Naive thymus-derived CD8-positive, alpha-beta T cell (primary cell): ENCODE measurements around the gene SLC25A26. TPM values are rescaled to one million over a fixed set of nuclear protein-coding genes. Genes with fewer than 3 reads are reported as not detected.
"Not testable (repeated sequence)": the region's sequence is repeated elsewhere in the genome, so short reads cannot be mapped to it uniquely, and the experiment has no call there.

Experiments used
- ATAC-seq, 2 donors: fragments of 150-1000 bp; cut with Tn5 transposase in 1 of 2; sonication (Bioruptor Pico), chemical (Tn5 transposase) in 1 of 2; 1 replicate in 1 of 2; 2 replicates in 1 of 2; pipeline ENCODE4 v1.10.0; 2021; ENCODE audit warnings: mild to moderate bottlenecking in 2 of 2, moderate library complexity in 2 of 2
- POLR2A ChIA-PET: fragments of 350-600 bp; sonication (Branson Sonifier 250); formaldehyde crosslinking; loops from one replicate; lab custom pipeline; 2021; ENCODE audit warnings: antibody characterized with exemption; lab: Charles Lee
- DNase-seq, 10 donors: peaks; one replicate each; pipeline versions ENCODE4 v3.0.0 to v3.0.0-alpha.2; 2020 to 2022
- H3K27ac Mint-ChIP-seq, 10 donors: one replicate each; pipeline ENCODE4 v1.8.0; 2020 to 2022; ENCODE audit warnings: mild to moderate bottlenecking in 10 of 10, mixed read lengths in 10 of 10, moderate library complexity in 4 of 10, inconsistent platforms in 1 of 10
- H3K27me3 Mint-ChIP-seq, 5 donors: one replicate each; pipeline ENCODE4 v1.8.0; 2021 to 2022; ENCODE audit warnings: mixed read lengths in 5 of 5
- H3K36me3 Mint-ChIP-seq, 3 donors: one replicate each; pipeline ENCODE4 v1.8.0; 2020 to 2022; ENCODE audit warnings: mixed read lengths in 3 of 3, mild to moderate bottlenecking in 2 of 3, inconsistent platforms in 1 of 3
- H3K4me1 Mint-ChIP-seq, 4 donors: one replicate each; pipeline ENCODE4 v1.8.0; 2021 to 2022; ENCODE audit warnings: mixed read lengths in 4 of 4
- H3K4me3 Mint-ChIP-seq, 10 donors: one replicate each; pipeline ENCODE4 v1.8.0; 2020 to 2022; ENCODE audit warnings: mild to moderate bottlenecking in 10 of 10, mixed read lengths in 10 of 10, moderate library complexity in 6 of 10, inconsistent platforms in 1 of 10
- H3K9me3 Mint-ChIP-seq, 9 donors: one replicate each; pipeline ENCODE4 v1.8.0; 2020 to 2022; ENCODE audit warnings: mixed read lengths in 9 of 9, mild to moderate bottlenecking in 3 of 9, inconsistent platforms in 1 of 9, moderate library complexity in 1 of 9
- polyA plus RNA-seq, 3 donors: library from polyadenylated mRNA; unstranded; fragments of 300-500 nt; fragmentation: Illumina TruSeq; gene quantifications; one replicate each; pipeline ENCODE4 v1.2.3, GENCODE V29; 2021
- total RNA-seq, 8 experiments: library from RNA in 2 of 8; stranded (reverse) in 2 of 8; gene quantifications; one replicate each; pipeline ENCODE4 v1.2.3 and lab custom pipeline; 2021 to 2026

The SLC25A26 gene
- total and polyA plus RNA-seq, 5 experiments from 2014 or later: 19.0 to 62.5 (median 49.3) TPM

- no peak for DNase-seq
- Mint-ChIP-seq H3K9me3 (no peaks in the 10 kb centered on the region), H3K27me3 (no peaks in the 10 kb centered on the region), H3K36me3 (peaks cover 0 to 36% (median 0%) of the 10 kb centered on the region in 3 donors), H3K4me3 (no peak overlapping the region), H3K4me1 (peaks cover 0 to 2% (median 0%) of the 10 kb centered on the region in 4 donors), H3K27ac (peak overlapping the region in 1 of 10 donors; percentile 34)
- POLR2A ChIA-PET: no interaction called here
- ATAC-seq: no peak
Measured at GRCh38 chr3:66410976-66411375, 190.2 kb downstream of the SLC25A26 start.

- ATAC-seq: no peak
- POLR2A ChIA-PET: no interaction called here
Measured at GRCh38 chr3:66411474-66411873, 190.7 kb downstream of the SLC25A26 start.

GRCh38 chr3:66411961-66412887 lies 191.4 kb downstream of the SLC25A26 start:
- no peak overlapping the region for H3K4me3 Mint-ChIP-seq
- peaks cover 0 to 36% (median 0%) of the 10 kb centered on the region in 3 donors for H3K36me3 Mint-ChIP-seq
- POLR2A ChIA-PET: no interaction called here
- ATAC-seq (no peak), DNase-seq (no peak)
- H3K27ac Mint-ChIP-seq: no peak overlapping the region
- H3K4me1 Mint-ChIP-seq: peaks cover 0 to 2% (median 0%) of the 10 kb centered on the region in 4 donors
- no peaks in the 10 kb centered on the region for H3K27me3 Mint-ChIP-seq
- no peaks in the 10 kb centered on the region for H3K9me3 Mint-ChIP-seq

More at GRCh38 chr3:66411474-66411873, 190.7 kb downstream of the SLC25A26 start:
- DNase-seq: no peak
- Mint-ChIP-seq H3K27me3 (no peaks in the 10 kb centered on the region), H3K36me3 (peaks cover 0 to 36% (median 0%) of the 10 kb centered on the region in 3 donors), H3K4me3 (no peak overlapping the region), H3K27ac (peak overlapping the region in 1 of 10 donors; percentile 33), H3K4me1 (peaks cover 0 to 2% (median 0%) of the 10 kb centered on the region in 4 donors), H3K9me3 (no peaks in the 10 kb centered on the region)

DNA sequence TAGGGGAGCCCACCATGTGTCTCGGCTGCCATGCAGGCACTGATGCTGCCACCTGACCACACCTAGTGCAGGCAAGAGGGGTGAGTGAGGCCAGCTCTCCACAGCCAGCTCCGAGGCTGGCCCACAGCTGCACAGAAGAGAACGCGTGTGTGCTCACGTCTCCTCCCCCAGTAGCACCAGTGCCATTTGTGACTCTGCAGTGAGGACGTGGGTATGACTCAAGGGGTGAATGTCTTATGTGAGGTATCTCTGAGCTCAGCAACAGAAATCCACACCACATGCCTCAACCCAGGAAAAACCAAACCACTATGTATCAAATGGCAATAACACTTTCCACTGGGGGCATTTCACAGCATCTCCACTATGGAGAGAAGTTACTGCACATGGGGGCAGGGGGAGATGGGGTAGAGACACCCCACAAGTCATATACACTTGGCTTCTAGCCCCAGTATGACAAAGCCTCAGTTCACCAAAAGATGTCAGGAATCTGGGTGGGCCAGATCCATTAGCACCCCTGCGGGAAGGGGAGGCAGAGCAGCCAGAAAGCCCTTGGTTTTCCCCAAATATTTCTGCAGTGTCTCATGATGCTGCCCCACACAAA lies 192.4 kb downstream of the SLC25A26 start:
- DNase-seq (no peak), ATAC-seq (no peak)
- Mint-ChIP-seq H3K36me3 (peaks cover 0 to 31% (median 0%) of the 10 kb centered on the region in 3 donors), H3K27me3 (no peaks in the 10 kb centered on the region), H3K27ac (peak overlapping the region in 1 of 10 donors; percentile 15), H3K4me3 (no peak overlapping the region), H3K4me1 (no peaks in the 10 kb centered on the region), H3K9me3 (no peaks in the 10 kb centered on the region)
- POLR2A ChIA-PET: no interaction called here

GRCh38 chr3:66414846-66415245 lies 194.0 kb downstream of the SLC25A26 start:
- Mint-ChIP-seq H3K36me3 (peaks cover 0 to 32% (median 0%) of the 10 kb centered on the region in 3 donors), H3K9me3 (peaks cover 0 to 3% (median 0%) of the 10 kb centered on the region in 9 donors), H3K4me1 (peaks cover 0 to 4% (median 2%) of the 10 kb centered on the region in 4 donors), H3K4me3 (no peak overlapping the region), H3K27ac (peak overlapping the region in 1 of 10 donors; percentile 46), H3K27me3 (no peaks in the 10 kb centered on the region)
- ATAC-seq (no peak), DNase-seq (no peak)
- POLR2A ChIA-PET: no interaction called here

- H3K27ac Mint-ChIP-seq: no peak overlapping the region
- peaks cover 5 to 32% (median 6%) of the 10 kb centered on the region in 3 donors for H3K36me3 Mint-ChIP-seq
- POLR2A ChIA-PET: no interaction called here
- no peak for DNase-seq
- no peaks in the 10 kb centered on the region for H3K27me3 Mint-ChIP-seq
- H3K4me3 Mint-ChIP-seq: no peak overlapping the region
- H3K9me3 Mint-ChIP-seq: peaks cover under 1 to 14% (median 9%) of the 10 kb centered on the region in 9 donors
- ATAC-seq: no peak
- peaks cover 0 to 7% (median 5%) of the 10 kb centered on the region in 4 donors for H3K4me1 Mint-ChIP-seq
Measured at GRCh38 chr3:66415867-66416428, 195.1 kb downstream of the SLC25A26 start.

DNA sequence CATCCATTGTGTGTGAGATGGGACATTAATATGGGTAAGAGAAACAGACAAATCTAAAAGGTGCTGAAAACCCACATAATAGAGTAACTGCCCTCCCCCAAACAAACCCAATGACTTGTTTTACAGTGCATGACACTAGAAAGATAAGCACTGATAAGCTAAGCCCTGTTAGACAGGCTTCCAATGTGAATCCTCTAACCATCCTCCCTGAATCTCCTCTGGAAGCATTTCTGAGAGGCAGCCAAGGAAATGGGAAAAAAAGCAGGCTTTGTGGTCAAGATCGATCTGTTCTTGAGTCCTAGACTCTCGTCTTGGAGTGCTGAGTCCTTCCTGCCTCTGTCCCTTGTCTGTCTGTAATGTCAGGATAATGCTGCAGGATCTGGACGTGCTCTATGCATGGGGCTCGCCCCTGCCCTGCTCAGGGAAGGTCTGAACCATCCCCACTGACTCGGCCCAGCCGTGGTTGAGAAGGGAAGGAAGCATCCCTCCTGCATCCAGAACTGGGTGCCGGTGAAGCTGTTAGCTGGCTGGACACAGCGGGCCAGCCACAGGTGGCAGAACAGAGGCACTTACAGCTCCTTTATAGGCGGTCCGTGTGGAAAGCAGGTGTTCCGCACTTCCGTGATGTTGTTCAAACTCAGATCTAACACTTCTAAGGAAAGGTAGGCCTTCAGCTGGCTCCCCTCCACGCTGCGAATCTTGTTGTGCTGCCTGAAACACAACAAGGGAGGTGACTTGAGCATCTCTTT lies 195.9 kb downstream of the SLC25A26 start:
- POLR2A ChIA-PET: no interaction called here
- Mint-ChIP-seq H3K27me3 (no peaks in the 10 kb centered on the region), H3K4me3 (no peak overlapping the region), H3K9me3 (peaks cover 3 to 21% (median 11%) of the 10 kb centered on the region in 9 donors), H3K27ac (peak overlapping the region in 2 of 10 donors; percentile 43 to 52), H3K4me1 (peaks cover 0 to 7% (median 5%) of the 10 kb centered on the region in 4 donors), H3K36me3 (peaks cover 9 to 28% (median 9%) of the 10 kb centered on the region in 3 donors)
- ATAC-seq: no peak
- no peak for DNase-seq

DNA sequence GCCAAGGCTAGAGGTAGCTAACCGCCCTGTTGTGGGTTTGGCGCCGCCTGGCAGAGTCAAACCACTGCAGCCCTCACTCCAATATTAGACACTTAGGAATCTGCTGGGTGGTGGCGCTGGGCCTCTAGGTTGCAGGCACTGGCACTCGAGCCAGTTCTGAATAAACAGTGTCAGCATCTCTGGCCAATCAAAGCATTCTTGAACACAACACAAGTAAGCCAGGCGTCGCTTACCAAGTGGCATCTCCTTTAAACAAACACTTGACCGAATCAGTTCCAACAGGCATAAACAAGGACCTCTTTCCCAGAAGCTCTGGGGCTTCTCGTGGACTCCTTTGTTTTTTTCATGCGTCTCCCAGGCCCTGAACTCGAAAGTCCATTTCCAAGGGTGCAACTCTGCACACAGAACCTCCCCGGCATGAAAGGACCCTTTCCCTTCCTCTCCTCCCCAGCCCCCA lies 197.7 kb downstream of the SLC25A26 start:
- ATAC-seq: no peak
- Mint-ChIP-seq H3K27me3 (no peaks in the 10 kb centered on the region), H3K36me3 (peaks cover 14 to 25% (median 18%) of the 10 kb centered on the region in 3 donors), H3K4me3 (no peak overlapping the region), H3K27ac (no peak overlapping the region), H3K9me3 (peaks cover 3 to 35% (median 22%) of the 10 kb centered on the region in 9 donors), H3K4me1 (peaks cover 0 to 8% (median 5%) of the 10 kb centered on the region in 4 donors)
- POLR2A ChIA-PET: no interaction called here
- no peak for DNase-seq

DNA sequence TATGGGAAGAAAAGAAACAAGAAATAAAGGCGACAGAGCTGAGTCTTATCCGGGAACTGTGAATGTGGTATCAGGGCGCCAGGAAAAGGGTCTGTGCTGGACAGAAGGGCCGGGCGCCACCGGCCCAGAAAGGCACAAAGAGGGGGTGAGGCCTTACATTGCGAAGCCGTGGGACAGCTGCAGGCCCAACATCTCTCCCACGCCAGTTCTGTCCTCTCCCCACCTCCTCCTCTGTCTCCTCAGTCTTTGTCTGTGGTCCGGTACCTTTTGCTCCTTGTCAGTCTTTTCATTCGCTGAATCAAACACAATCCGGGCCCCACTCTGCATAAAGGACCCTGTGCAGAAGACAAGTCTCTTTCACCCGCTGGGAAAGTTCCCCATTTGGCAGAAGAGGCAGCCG lies 198.2 kb downstream of the SLC25A26 start:
- H3K9me3 Mint-ChIP-seq: peaks cover 3 to 35% (median 22%) of the 10 kb centered on the region in 9 donors
- DNase-seq (no peak), ATAC-seq (no peak)
- POLR2A ChIA-PET: no interaction called here
- peaks cover 14 to 24% (median 18%) of the 10 kb centered on the region in 3 donors for H3K36me3 Mint-ChIP-seq
- no peaks in the 10 kb centered on the region for H3K27me3 Mint-ChIP-seq
- H3K4me1 Mint-ChIP-seq: peaks cover 0 to 8% (median 5%) of the 10 kb centered on the region in 4 donors
- peak overlapping the region in 1 of 10 donors; percentile 72 for H3K27ac Mint-ChIP-seq
- H3K4me3 Mint-ChIP-seq: no peak overlapping the region

DNA sequence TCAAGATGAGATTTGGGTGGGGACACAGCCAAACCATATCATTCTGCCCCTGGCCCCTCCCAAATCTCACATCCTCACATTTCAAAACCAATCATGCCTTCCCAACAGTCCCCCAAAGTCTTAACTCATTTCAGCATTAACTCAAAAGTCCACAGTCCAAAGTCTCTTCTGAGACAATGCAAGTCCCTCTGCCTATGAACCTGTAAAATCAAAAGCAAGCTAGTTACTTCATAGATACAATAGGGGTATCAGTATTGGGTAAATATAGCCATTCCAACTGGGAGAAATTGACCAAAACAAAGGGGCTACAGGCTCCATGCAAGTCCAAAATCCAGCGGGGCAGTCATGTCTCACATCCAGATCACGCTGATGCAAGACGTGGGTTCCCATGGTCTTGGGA lies 200.3 kb downstream of the SLC25A26 start:
- H3K4me3 Mint-ChIP-seq, DNase-seq, POLR2A ChIA-PET, ATAC-seq, H3K27me3 Mint-ChIP-seq, H3K27ac Mint-ChIP-seq: not testable (repeated sequence)
- Mint-ChIP-seq H3K4me1 (peaks cover 0 to 10% (median 5%) of the 10 kb centered on the region in 4 donors), H3K9me3 (peaks cover 3 to 39% (median 22%) of the 10 kb centered on the region in 9 donors), H3K36me3 (peaks cover 14 to 22% (median 18%) of the 10 kb centered on the region in 3 donors)

- H3K27ac Mint-ChIP-seq, POLR2A ChIA-PET, H3K27me3 Mint-ChIP-seq, ATAC-seq, DNase-seq: not testable (repeated sequence)
- H3K4me3 Mint-ChIP-seq: peak overlapping the region in 1 of 10 donors; percentile 11
- H3K9me3 Mint-ChIP-seq: peaks cover 3 to 39% (median 22%) of the 10 kb centered on the region in 9 donors
- H3K4me1 Mint-ChIP-seq: peaks cover 0 to 11% (median 5%) of the 10 kb centered on the region in 4 donors
- peaks cover 14 to 22% (median 18%) of the 10 kb centered on the region in 3 donors for H3K36me3 Mint-ChIP-seq
Measured at GRCh38 chr3:66421893-66422292, 201.1 kb downstream of the SLC25A26 start.

- no peak overlapping the region for H3K27ac Mint-ChIP-seq
- no peaks in the 10 kb centered on the region for H3K27me3 Mint-ChIP-seq
- peaks cover 3 to 39% (median 22%) of the 10 kb centered on the region in 9 donors for H3K9me3 Mint-ChIP-seq
- H3K36me3 Mint-ChIP-seq: peaks cover 14 to 22% (median 18%) of the 10 kb centered on the region in 3 donors
- no peak for ATAC-seq
- H3K4me1 Mint-ChIP-seq: peaks cover 0 to 14% (median 5%) of the 10 kb centered on the region in 4 donors
- no peak for DNase-seq
- no peak overlapping the region for H3K4me3 Mint-ChIP-seq
- POLR2A ChIA-PET: no interaction called here
Measured at GRCh38 chr3:66423791-66424190, 203.0 kb downstream of the SLC25A26 start.
